Measurements from ENCODE around the gene CST11. TPM values are rescaled to one million over a fixed set of nuclear protein-coding genes. Genes with fewer than 3 reads are reported as not detected.
"Not testable (repeated sequence)": the region's sequence is repeated elsewhere in the genome, so short reads cannot be mapped to it uniquely, and the experiment has no call there.

CST11 gene
- total RNA-seq, 2 experiments from 2014 or later, result not detected

DNA sequence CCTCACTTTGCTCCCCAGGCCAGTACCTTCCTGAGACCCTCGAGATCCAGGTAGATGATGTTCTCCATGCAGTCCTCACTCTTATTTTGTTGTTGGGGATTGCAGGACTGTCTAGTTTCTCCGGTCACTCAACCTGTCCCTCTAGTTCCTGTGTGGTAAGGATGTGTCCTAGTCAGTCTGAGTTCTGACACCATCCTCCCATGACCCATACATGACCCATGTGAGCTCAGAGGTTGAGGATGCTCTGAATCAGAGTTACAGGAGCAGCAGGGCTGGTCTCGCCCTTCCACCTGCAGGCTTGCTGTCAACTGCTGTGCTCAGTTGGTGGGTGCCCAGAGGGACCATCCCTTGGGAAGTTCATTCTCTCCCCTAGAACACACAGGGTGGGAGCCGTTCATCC lies 26.4 kb upstream of the CST11 start:
- Mint-ChIP-seq H3K4me3 (no peak overlapping the region), H3K36me3 (ENCODE audit: low read depth) (no peaks in the 10 kb centered on the region), H3K4me1 (ENCODE audit: low read depth) (no peaks in the 10 kb centered on the region), H3K27me3 (no peaks in the 10 kb centered on the region), H3K27ac (no peak overlapping the region), H3K9me3 (no peaks in the 10 kb centered on the region)
- CTCF ChIA-PET, result no interaction called here
- POLR2A ChIA-PET, result no interaction called here
- intact Hi-C loops (cut with micrococcal nuclease), result no loop called here
- no peak for ATAC-seq
- TF ChIP-seq, protein P1, sequence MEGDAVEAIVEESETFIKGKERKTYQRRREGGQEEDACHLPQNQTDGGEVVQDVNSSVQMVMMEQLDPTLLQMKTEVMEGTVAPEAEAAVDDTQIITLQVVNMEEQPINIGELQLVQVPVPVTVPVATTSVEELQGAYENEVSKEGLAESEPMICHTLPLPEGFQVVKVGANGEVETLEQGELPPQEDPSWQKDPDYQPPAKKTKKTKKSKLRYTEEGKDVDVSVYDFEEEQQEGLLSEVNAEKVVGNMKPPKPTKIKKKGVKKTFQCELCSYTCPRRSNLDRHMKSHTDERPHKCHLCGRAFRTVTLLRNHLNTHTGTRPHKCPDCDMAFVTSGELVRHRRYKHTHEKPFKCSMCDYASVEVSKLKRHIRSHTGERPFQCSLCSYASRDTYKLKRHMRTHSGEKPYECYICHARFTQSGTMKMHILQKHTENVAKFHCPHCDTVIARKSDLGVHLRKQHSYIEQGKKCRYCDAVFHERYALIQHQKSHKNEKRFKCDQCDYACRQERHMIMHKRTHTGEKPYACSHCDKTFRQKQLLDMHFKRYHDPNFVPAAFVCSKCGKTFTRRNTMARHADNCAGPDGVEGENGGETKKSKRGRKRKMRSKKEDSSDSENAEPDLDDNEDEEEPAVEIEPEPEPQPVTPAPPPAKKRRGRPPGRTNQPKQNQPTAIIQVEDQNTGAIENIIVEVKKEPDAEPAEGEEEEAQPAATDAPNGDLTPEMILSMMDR (IDR thresholded peaks at IDR 0.05), result no peak
- no peak for DNase-seq

DNA sequence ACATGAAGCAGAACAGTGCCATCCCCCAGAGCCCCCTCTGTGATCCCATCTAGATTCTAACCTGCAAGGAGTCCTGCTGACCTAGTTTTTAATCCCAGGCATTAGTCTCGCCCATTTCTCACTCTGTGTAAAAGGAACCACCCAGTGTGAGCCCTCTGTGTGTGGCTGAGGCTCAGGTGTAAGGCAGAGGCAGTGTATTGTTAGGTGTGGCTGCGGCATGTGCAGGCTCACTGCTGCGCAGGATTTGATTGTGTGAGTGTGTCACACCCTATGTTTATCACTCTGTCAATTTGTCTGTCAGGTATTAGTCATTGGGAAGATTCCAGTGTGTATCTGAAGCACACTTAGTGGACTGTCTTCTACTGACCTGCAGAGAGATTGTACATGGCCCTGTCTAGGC lies 24.5 kb upstream of the CST11 start:
- Mint-ChIP-seq H3K4me3 (no peak overlapping the region), H3K9me3 (no peaks in the 10 kb centered on the region), H3K36me3 (ENCODE audit: low read depth) (no peaks in the 10 kb centered on the region), H3K27ac (no peak overlapping the region), H3K4me1 (ENCODE audit: low read depth) (no peaks in the 10 kb centered on the region), H3K27me3 (no peaks in the 10 kb centered on the region)
- TF ChIP-seq, protein P1 (IDR thresholded peaks at IDR 0.05), result no peak
- ATAC-seq (no peak), DNase-seq (no peak)
- ChIA-PET POLR2A (no interaction called here), CTCF (no interaction called here)
- intact Hi-C loops (cut with micrococcal nuclease), result no loop called here

DNA sequence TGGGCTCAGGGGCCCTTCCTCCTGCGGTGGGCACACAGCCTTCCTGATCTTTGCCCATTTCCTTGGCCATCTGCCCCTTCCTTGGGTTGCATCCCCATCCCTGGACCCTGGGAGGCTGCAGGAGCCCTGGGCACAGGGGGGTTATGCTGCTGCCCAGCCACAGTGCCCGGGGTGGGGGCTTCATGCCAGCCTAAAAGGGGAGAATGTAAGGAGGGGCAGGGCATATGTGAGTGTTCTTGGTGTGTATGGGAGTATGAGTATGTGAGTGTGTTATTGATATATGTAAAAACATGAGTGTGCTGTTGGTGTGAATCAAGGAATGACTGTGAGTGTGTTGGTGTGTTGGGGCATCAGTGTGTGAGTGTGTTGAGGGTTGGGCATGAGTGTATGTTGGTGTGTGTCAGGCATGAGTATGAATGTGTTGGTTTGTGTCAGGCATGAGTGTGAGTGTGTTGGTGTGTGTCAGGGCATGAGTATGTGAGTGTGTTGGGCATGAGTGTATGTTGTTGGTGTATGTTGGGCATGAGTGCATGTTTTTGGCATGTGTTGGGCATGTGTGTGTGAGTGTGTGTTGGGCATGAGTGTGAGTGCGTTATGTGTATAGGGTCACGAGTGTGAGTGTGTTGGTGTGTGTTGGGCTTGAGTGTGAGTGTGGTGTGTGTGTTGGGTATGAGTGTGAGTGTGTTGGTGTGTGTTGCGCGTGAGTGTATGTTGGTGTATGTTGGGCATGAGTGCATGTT lies 23.5 kb upstream of the CST11 start:
- POLR2A ChIA-PET, result no interaction called here
- intact Hi-C loops (cut with micrococcal nuclease), result no loop called here
- Mint-ChIP-seq H3K4me1 (ENCODE audit: low read depth) (no peaks in the 10 kb centered on the region), H3K27ac (no peak overlapping the region), H3K4me3 (no peak overlapping the region), H3K9me3 (no peaks in the 10 kb centered on the region), H3K27me3 (no peaks in the 10 kb centered on the region), H3K36me3 (ENCODE audit: low read depth) (no peaks in the 10 kb centered on the region)
- DNase-seq (no peak), ATAC-seq (no peak)
- TF ChIP-seq, protein P1 (IDR thresholded peaks at IDR 0.05), result no peak
- CTCF ChIA-PET, result no interaction called here

DNA sequence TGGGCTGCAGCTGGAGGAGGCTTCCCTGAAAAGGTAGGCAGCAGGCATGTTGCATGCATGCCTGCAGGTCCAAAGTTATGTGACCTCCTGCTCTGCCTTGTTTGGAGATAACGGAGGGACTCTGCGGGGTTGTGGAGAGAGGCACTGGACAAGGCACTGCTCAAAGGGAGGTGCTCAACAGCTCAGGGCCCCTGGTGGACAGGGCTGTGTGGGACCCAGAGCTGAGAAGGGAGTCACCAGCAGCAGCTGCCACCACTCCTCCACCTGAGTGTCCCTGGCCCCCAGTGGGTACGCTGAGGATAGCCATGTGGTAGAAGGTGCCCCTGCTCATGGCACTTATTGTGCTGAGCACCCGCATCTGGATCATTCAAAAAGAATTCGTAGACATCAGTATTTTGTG lies 22.7 kb upstream of the CST11 start:
- TF ChIP-seq, protein P1 (IDR thresholded peaks at IDR 0.05), result no peak
- Mint-ChIP-seq H3K9me3 (no peaks in the 10 kb centered on the region), H3K36me3 (ENCODE audit: low read depth) (no peaks in the 10 kb centered on the region), H3K4me3 (no peak overlapping the region), H3K27ac (no peak overlapping the region), H3K4me1 (ENCODE audit: low read depth) (no peaks in the 10 kb centered on the region), H3K27me3 (no peaks in the 10 kb centered on the region)
- POLR2A ChIA-PET, result no interaction called here
- DNase-seq (no peak), ATAC-seq (no peak)
- intact Hi-C loops (cut with micrococcal nuclease), result no loop called here
- CTCF ChIA-PET, result no interaction called here

DNA sequence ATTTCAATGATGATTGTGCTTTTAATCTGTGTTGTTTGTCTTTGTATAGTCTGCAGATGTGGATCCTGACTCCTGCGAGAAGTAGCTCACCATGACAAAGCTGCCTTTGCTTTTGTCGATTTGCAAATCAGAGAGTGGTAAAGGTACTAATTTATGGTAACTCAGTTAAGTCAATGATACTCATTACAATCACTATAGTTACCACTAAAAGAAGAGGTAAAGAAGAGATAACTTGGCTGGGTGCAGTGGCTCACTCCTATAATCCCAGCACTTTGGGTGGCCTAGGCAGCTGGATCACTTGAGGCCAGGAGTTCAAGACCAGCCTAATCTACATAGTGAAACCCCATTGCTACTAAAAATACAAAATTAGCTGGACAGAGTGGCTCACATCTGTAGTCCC lies 20.6 kb upstream of the CST11 start:
- CTCF ChIA-PET; POLR2A ChIA-PET; H3K27ac Mint-ChIP-seq; H3K4me1 Mint-ChIP-seq (ENCODE audit: low read depth); H3K27me3 Mint-ChIP-seq; ATAC-seq; H3K9me3 Mint-ChIP-seq; intact Hi-C loops (cut with micrococcal nuclease); DNase-seq; H3K4me3 Mint-ChIP-seq; H3K36me3 Mint-ChIP-seq (ENCODE audit: low read depth): not testable (repeated sequence)

DNA sequence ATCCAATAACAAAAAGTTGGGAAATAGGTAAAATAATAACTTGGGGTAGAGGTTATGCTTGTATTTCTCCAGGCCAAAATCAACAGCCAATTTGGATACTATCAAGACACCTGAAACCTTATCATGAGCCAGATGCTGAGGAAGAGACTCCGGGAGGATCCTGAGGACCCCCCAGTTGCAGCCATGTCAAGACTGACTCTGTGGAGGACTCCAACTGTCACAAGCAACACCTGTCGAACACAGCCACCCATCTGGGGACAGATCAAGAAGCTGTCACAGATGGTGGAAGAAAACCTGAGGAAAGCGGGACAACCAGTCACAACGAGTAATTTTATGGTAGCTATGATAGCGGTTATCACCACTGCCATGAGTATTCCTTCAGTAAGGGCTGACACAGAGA lies 19.6 kb upstream of the CST11 start:
- H3K9me3 Mint-ChIP-seq; DNase-seq; H3K4me3 Mint-ChIP-seq; H3K27ac Mint-ChIP-seq; ATAC-seq; H3K27me3 Mint-ChIP-seq; intact Hi-C loops (cut with micrococcal nuclease); H3K4me1 Mint-ChIP-seq (ENCODE audit: low read depth); H3K36me3 Mint-ChIP-seq (ENCODE audit: low read depth); POLR2A ChIA-PET: not testable (repeated sequence)
- CTCF ChIA-PET, result interaction anchor here (2.1 kb wide), 1 partner anchor 25 kb away, joined by 5 read pairs; no protein-coding TSS in a partner anchor

DNA sequence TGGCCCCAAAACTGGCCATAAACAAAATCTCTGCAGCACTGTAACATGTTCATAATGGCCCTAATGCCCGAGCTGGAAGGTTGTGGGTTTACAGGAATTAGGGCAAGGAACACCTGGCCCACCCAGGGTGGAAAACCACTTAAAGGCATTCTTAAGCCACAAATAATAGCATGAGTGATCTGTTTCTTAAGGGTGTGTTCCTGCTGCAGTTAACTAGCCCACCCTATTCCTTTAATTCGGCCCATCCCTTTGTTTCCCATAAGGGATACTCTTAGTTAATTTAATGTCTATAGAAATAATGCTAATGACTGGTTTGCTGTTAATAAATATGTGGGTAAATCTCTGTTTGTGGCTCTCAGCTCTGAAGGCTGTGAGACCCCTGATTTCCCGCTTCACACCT lies 14.3 kb upstream of the CST11 start:
- ATAC-seq; H3K27ac Mint-ChIP-seq; DNase-seq; H3K4me1 Mint-ChIP-seq (ENCODE audit: low read depth); H3K27me3 Mint-ChIP-seq; POLR2A ChIA-PET; intact Hi-C loops (cut with micrococcal nuclease); CTCF ChIA-PET; H3K36me3 Mint-ChIP-seq (ENCODE audit: low read depth); H3K4me3 Mint-ChIP-seq: not testable (repeated sequence)
- peaks cover 12% of the 10 kb centered on the region for H3K9me3 Mint-ChIP-seq
